ENCODE results near the gene NFATC1.

NFATC1 gene

DNA sequence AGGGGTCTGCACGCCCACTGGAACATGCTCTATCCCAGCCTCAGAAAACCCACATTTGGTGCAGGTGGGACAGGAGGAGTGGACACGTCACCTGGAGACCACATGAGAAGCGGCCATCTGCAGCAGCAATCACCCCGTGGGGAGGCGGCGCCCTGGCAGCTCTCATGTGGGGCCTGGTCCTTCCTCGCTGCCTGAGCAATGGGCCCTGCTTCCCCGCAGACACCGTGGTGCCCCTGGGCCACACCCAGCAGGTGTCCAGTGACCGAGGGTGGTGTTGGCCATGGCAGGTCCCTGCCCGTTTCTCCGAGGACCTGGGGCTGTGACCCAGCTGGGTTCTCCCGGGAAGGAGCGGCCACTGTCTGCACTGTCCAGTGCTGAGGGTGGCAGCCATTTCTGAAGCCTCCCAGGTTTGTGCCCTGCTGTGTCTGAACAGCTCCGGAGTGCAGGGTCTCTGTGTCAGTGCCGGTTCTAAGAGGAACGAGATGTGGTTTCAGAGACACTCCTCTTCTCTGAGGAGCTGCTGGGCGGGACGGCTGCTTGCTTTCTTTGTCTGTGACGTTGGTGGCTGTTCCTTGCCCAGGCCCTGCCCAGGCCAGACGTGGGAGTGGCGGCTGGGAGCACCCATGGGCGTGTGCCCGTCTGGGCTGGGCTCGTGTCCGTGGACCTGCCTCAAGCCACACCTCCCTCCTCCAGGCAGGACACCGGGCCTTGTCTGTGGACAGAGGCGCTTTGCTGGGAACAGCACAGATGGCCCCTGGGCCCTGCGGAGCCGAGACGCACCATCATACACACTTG, 44.8 kb downstream of the NFATC1 start:
- DNase-seq (ENCODE audit: low spot score), result no peak

- no peak for DNase-seq (ENCODE audit: low spot score)
Measured at GRCh38 chr18:79441420-79441819, 45.7 kb downstream of the NFATC1 start.

DNA sequence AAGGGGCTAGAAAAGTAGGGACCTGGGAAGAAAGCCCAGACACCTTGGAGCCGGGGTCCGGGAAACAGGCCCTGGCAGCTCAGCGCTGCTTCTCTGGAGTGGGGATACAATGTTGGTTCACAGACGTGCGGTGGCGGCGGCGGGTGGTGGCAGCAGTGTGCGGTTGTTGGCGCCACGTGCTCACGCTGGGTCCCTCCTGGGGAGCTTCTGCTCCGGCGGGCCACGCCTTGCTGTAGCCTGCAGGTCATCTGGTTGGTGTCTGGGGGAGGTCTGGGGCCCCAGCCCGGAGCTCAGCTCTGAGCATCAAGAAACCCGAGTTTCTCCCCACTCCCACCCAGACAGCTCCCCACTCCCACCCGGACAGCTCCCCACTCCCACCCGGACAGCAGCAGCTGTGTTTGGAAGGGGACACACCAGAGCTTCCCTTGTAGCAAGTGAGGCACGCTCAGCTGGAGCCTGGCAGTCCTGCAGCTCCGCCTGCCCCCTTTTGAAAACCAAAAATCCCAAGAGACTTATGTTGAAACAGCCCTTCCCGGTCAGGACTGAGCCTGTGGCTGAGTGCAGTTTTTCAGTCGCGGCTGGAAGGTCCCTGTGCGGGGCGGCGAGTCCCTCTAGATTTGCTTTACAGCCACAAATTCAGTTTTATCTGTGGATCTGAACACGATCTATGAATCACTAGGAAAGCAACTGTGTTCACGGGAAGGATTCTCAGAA, 46.9 kb downstream of the NFATC1 start:
- no peak for DNase-seq (ENCODE audit: low spot score)

GRCh38 chr18:79445221-79445620, 49.5 kb downstream of the NFATC1 start:
- DNase-seq (ENCODE audit: low spot score), result no peak

GRCh38 chr18:79445696-79446561, 50.2 kb downstream of the NFATC1 start:
- no peak for DNase-seq (ENCODE audit: low spot score)

DNA sequence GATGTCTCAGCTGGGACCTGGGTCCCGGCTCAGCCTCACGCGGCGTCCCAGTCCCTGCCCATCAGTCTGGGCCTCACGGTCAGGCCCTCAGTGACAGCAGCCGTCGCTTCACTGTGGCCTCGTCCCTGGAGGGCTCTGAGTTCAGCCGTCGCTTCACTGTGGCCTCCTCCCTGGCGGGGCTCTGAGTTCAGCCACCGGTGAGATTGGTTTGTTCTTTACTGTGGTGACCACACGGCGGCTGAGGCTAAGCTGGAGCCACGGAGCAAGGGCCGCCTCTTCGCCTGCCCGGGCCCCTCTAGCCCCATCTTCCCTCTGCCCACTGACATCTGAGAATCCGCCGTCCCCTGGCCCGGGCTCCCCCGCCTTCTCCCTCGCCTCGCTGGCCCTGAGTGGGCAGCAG, 51.2 kb downstream of the NFATC1 start:
- no peak for DNase-seq (ENCODE audit: low spot score)

DNA sequence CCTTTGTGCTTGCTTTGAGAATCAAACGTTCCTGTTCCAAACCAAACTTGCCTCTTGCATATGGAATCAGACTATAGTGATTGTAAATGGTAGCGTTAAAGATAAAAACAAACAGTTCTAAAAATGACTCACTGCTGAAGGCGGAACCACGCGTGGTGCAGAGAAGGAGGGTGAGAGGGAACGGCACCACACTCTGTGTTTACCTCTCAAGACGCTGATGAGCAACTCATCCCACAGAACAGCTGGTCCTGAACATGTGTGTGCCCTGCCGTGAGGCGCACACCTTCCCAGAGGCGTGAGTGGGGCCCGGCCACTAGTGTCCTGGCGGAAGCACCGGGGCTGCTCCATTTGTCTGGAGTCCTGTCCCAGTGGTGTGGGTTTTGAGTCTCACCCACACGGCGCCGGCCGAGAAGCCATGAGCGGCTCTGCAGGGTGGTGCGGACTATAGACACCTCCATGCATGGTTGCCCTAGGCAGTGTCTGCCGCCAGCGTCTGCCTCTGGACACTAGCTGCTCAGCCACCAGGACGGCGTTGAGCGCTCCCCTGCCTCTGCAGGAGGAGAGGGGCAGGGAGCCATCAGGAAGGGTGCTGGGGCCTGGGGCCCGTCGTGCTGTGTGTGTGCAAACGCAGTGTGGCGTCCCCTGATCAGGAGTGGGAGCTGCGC, 52.1 kb downstream of the NFATC1 start:
- no peak for DNase-seq (ENCODE audit: low spot score)

GRCh38 chr18:79448621-79449020, 52.9 kb downstream of the NFATC1 start:
- no peak for DNase-seq (ENCODE audit: low spot score)

DNA sequence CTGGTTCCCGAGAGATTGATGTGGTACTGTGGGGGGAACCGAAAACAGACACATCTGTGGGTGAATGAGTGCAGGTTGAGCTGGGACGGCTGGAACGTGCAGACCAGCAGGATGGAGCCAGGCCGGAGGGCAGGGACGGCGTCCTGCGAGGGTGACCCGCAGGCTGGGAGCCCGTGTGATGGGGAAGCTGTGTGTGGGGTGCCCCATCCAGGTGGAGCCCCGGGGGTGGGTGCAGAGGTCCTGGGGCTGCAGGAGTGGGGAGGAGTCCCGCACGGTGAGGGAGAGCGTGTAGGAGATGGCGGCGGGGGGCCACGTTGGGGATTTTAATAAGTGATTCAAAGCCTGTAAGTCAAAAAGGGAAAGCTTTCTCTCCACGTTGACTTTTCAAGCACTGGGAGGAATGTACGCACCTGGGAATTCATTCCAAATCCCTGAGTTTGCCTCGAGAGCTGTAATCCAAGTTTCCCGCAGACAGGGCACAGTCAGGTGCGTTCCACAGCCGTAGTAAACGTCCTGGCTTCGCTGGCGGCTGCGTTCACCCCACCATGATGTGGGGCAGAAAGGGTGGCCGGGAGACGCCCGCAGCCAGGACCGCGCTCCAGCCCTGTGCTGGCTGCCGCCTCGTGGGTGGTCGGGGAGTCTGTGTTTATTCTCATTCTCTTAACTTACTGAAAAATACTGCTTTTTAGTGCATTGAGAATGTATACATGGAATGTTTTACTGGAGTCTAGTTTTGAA, 54.0 kb downstream of the NFATC1 start:
- no peak for DNase-seq (ENCODE audit: low spot score)

DNA sequence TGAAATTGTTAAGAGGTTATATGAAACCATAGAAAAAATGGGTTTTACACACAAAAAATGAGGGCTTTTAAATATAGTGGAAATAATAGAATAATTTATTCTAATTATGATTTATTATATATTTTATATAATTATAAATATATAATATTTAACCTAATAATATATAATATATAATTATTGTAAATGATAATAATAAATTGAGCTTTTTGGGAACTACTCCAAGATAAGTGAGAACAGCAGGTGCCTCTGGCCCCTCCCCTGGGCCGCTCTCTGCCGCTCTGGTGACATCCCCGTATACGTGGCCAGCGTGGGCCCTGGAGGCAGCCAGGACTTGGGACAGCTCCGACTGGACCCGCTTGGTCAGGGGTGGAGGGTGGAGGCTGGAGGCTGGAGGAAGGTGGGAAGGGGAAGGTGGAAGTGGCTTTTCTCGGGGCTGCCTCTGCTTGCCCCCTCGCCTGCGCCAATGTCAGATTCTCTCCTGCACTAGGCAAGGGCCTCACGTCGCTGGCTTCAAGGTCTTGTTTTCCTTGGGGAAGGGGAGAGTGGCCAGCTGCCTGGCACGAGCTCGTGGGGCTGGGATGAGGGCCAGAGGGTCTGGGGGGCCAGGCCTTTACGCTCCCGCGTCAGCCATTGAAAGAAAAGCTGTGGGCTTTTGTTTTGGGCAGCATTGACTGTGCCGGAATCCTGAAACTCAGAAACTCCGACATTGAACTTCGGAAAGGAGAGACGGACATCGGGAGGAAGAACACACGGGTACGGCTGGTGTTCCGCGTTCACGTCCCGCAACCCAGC, 54.8 kb downstream of the NFATC1 start:
- DNase-seq (ENCODE audit: low spot score), result no peak

DNA sequence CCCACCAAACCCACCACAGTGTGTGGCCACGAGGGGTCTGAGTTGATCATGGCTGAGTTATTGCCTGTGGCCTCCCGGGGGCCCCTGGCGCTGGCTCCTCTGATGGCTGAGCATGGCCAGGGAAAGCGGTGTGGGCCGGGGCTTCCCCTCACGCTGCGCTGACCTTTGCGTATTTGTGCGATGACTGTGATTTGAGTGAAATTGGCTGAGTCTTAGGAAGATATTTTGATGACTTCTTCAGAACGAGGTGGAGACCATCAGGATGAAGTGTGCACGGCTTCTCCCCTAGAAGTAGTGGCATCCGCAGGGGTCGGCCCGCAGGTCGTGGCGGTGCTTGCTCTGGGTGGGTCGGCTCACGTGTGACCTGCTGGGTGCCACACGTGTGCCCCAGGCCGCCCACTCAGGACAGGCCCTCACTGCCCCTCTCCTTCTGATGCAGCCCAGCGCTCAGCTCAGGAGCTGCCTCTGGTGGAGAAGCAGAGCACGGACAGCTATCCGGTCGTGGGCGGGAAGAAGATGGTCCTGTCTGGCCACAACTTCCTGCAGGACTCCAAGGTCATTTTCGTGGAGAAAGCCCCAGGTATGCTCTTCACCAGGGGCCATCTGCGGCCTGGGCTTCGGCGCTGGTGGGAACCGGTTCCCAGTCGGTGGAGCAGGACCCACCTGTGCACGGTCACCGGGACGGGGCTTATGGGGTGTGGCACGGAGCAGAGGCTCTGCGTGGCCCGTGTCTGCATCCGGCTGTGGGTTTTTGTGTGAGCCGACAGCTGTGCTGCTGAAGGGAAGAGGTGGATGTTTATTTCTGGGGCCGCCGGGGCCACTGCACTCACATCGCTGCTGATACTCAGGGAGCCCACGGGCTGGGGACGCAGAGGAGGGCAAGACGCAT, 55.8 kb downstream of the NFATC1 start:
- no peak for DNase-seq (ENCODE audit: low spot score)

DNA sequence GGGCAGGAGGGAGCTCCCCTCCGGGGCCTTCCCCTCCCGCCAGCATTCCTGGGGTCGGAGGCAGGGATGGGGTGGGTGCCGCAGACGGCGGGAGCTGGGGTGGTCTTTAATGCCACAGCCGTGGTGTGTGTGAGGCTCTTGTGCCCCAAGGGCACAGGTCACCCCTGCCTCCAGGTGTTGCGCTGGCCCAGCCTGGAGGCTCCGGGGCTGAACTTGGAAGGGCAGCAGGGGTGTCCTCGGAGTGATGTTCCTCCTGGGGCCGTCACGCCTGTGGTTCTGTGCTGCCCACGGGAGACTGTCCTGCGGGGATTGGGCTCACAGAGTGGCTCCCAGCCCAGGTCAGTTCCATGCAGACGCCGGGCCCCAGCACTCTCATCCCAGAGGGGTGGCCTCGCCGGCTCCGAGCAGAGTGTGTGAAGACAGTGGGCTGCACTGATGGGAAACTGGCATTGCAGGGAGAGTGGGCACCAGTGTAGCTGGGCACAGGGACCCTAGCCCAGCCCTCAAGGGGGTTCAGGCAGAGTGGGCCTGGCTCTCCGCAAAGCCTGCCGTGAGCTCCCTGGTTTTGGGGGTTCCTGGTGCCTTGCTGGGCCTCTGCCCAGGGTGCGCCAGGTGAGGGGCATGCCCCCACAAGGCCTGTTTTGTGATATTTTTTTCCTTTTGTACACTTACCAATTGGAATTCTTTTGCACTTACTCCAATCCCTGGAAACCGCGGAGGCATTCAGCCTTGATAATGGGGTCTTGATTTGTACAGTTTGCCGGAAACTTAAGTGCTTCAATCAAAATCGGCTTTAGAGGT, 56.7 kb downstream of the NFATC1 start:
- DNase-seq (ENCODE audit: low spot score), result no peak

- DNase-seq (ENCODE audit: low spot score), result no peak
Measured at GRCh38 chr18:79452991-79453645, 57.4 kb downstream of the NFATC1 start.

GRCh38 chr18:79453816-79454735, 58.3 kb downstream of the NFATC1 start:
- no peak for DNase-seq (ENCODE audit: low spot score)

GRCh38 chr18:79455261-79455660, 59.5 kb downstream of the NFATC1 start:
- no peak for DNase-seq (ENCODE audit: low spot score)

GRCh38 chr18:79456105-79456980, 60.6 kb downstream of the NFATC1 start:
- no peak for DNase-seq (ENCODE audit: low spot score)

All from pons (tissue), 1 donor.